Hepatocyte (in vitro differentiated cells): ENCODE data around the gene PDCL2.

Experiments used
- CTCF ChIP-seq: fragments of 200-600 bp; sonication (generic); IDR thresholded peaks from 2 replicates; pipeline ENCODE4 v1.5.1; 2016; ENCODE audit warnings: antibody characterized with exemption, mild to moderate bottlenecking; ENCODE audit not compliant: poor library complexity
- EZH2phosphoT487 ChIP-seq: fragments of 200-600 bp; sonication (generic); IDR thresholded peaks from one replicate; pipeline ENCODE4 v1.6.1; 2018; ENCODE audit warnings: antibody characterized with exemption, mild to moderate bottlenecking, low read depth, moderate library complexity; ENCODE audit not compliant: unreplicated experiment, severe bottlenecking

DNA sequence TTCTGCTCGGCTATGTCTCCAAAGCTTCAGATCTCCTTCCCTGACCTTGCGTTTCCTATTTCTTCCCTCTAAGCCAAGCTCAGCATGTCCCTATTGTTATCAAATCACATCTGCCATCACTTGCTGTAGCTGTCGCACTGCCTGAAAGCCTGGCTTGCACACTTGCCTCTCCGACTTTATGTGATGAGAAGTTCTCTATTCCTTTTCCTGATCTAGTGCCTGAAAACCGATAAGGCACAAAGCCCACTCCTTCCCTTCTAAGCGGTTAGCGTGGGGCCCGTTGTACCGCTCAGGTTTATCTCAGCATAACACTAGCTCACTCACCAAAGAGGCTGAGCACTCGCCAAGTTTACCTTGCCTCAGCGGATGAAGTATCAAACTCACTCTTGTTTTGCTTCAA, 43.2 kb upstream of the PDCL2 start:
- no peak for TF ChIP-seq CTCF
- no peak for TF ChIP-seq EZH2phosphoT487
